Measurements from ENCODE around the gene FAHD2A.

DNA sequence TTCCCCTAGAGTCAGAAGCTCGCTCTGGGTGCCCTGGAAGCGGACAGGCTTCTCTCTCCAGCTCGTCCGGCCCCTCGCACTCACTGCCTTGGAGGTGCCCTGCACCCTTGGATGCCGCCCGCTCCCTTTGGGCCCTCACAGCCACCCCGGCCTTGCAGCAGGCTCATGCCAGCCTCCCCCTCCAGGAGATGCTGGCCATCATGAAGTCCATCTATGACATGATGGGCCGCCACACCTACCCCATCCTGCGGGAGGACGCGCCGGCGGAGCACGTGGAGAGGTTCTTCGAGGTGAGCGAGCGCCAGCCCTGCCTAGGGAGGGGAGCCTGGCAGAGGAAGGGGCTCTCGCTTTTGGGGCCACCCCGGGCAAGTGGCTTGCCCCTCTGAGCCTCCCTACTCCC is 20.3 kb upstream of the FAHD2A start:
- TF ChIP-seq POLR2AphosphoS5 (IDR thresholded peaks at IDR 0.05) (no peak), EP300 (IDR thresholded peaks at IDR 0.05) (no peak)
- TF ChIP-seq, protein P1, sequence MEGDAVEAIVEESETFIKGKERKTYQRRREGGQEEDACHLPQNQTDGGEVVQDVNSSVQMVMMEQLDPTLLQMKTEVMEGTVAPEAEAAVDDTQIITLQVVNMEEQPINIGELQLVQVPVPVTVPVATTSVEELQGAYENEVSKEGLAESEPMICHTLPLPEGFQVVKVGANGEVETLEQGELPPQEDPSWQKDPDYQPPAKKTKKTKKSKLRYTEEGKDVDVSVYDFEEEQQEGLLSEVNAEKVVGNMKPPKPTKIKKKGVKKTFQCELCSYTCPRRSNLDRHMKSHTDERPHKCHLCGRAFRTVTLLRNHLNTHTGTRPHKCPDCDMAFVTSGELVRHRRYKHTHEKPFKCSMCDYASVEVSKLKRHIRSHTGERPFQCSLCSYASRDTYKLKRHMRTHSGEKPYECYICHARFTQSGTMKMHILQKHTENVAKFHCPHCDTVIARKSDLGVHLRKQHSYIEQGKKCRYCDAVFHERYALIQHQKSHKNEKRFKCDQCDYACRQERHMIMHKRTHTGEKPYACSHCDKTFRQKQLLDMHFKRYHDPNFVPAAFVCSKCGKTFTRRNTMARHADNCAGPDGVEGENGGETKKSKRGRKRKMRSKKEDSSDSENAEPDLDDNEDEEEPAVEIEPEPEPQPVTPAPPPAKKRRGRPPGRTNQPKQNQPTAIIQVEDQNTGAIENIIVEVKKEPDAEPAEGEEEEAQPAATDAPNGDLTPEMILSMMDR (IDR thresholded peaks at IDR 0.05): no peak
